Measurements from ENCODE around the gene TATDN2.
A peak's percentile ranks its signal among the peaks of the same experiment; 100 is the strongest.

TATDN2 gene

GRCh38 chr3:10272977-10273376 lies 24.7 kb downstream of the TATDN2 start:
- DNase-seq, result no peak

DNA sequence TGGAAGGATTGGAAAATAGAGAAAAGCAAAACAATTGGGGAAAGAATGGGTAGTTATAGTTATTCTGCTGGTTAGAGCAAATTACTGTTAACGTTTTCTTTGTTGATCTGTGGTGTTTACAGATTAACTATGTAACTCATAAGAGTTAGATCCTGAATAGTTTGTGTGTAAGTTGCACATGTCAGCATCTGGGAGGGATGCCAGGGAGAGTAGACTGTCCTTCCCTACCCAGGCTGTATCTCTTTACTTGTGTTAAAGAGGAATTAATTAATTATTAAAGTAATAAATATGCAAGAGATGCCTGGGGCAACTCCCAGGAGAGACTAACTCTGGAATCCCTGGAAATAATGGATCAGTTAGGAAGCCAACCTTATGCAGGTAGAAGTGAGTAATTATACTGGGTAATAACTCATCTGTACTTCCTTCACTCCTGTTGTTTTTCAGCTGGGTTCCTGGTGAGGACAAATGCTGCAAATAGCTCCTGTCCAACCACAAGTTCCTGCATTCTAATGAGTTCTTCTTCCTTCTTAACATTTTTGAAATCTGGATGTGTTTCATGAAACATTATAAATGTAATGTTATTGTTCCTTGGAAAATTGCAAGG lies 25.5 kb downstream of the TATDN2 start:
- no peak for DNase-seq

DNA sequence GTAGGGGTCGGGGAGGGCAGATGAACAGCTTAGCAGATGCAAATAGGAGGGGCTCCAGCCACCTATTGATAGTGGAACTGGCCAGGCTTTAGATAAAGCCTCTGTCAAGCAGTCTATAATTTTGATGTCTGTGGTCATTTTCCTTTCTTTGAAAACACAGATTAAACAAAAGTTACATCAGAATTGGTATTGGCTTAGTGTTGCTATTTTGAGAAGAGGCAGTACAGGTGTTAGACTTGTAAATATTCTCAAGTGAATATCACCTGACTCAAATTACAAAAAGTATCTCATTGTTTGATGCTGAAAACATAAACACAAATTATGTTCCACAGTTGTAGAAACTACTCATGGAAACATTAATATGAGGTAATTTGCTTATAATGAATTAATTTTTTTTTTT lies 26.3 kb downstream of the TATDN2 start:
- DNase-seq, result no peak

DNA sequence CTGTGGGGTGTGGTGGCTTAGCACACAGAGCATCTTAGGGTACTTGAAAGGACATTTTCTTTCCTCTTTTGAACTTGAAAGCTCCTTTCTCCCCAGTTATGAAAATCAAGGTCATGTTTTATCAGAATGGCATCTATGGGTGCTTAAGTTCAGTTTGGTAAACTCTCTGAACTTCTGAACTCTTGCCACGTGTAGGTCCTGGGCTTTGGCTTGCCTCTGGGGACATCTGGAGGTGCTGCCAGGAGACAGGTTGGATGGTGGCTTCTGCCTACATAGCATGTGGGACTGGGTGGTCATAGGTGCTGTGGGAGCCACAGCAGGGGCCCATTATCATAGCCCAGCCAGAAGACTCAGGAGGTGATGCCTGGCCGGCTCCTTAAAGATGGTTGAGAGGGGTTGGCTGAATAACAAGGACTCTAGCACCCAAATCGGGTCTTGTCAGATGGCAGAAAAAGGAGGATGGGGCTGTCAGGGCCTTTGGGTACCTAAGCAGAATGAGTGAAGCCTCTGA lies 28.9 kb downstream of the TATDN2 start:
- DNase-seq, result no peak

- DNase-seq, result no peak
These were observed 30.2 kb downstream of the TATDN2 start for GRCh38 chr3:10278501-10278900.

DNA sequence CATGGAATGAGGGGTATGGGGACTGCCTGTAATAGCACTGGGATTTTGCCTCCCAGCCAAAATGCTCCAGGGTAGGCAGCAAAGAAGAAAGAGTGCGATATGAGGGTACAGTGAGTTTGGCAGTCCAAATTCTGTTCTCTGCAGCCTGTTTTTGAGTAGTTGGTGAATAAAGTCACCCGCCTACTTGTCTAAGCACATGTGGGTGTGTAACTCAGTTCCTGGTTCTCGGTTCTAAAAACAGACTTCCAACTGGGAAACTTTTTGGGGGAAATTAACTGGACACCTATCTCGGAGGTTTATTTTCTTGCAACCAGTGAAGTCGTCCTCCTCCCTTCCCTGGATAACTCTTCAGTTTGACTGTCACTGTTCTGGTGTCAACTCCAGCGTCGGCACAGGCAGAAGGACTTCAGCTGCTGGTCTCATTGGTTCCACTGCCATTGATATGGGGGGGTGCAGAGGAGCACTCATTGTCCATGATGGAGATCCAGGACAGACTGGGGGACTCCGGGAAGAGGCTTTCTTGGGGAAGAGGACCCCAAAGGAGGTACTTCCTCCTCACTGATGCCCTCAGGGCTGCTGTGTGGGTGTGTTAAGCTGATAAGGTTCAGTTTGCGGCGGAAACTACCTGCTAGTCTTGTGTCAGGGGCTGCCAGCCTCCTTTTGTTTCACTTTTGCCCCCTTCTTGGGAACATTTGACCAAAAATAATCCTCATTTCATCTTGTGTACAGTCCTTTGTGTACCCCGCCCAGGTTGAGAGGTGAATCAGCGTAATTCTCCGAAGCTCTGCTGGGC lies 31.3 kb downstream of the TATDN2 start:
- no peak for DNase-seq

DNA sequence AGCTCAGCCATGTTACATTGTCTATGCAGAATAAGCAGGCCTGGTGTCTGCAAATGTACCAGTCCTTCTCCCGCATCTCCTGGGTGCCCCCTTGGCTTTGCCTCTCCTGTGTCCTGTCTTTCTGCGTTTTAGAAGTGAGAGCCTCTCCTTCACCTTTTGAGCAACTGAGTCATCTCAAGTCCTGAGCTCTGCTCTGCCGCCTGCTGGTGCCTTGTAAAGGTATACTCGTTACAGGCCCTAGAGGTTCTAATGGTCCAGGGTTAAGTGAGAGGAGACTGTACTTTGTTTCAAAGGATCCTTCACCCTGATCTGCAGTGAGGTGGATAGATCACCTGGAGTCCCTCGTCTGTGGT lies 31.9 kb downstream of the TATDN2 start:
- no peak for DNase-seq

- no peak for DNase-seq
These were observed 32.3 kb downstream of the TATDN2 start for GRCh38 chr3:10280571-10280970.

DNA sequence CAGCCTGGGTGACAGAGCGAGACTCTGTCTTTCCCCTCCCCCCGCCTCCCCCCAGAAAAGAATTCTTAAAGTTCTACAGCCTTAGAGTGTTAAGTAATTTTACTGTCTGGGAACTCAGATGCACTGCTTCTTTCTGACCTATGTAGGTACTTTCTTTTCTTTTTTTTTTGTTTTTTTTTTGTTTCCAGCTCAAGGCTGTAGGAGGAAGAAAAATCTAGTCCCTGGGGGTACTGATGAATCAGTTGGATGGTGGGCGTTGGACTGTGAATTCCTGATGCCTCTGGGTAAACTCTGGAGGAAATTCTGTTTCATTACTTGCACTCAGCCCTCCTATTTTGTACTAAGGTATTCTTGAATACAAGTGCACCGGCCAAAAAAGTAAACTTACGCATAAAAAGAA lies 33.7 kb downstream of the TATDN2 start:
- peak; percentile 21 for DNase-seq

DNA sequence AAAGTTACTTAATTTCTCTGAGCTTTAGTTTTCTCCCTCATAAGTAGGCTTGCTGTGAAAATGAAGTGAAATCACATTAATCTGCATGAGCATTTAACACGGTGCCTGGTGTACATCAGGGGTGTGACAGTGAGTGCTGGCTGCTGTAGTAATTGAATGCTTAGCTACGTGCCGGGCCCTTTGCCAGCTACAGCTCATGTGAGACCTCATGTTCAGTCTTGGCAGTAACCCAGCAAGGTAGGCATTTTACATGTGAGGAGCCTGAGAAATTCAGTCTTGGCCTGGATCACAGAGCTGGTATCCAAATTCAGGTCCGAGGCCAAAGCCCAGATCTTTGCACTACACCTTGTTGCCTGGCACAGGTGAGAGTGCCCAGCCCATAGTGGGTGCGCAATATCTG lies 35.4 kb downstream of the TATDN2 start:
- no peak for DNase-seq

- no peak for DNase-seq
These were observed 36.2 kb downstream of the TATDN2 start for GRCh38 chr3:10284496-10284895.

DNA sequence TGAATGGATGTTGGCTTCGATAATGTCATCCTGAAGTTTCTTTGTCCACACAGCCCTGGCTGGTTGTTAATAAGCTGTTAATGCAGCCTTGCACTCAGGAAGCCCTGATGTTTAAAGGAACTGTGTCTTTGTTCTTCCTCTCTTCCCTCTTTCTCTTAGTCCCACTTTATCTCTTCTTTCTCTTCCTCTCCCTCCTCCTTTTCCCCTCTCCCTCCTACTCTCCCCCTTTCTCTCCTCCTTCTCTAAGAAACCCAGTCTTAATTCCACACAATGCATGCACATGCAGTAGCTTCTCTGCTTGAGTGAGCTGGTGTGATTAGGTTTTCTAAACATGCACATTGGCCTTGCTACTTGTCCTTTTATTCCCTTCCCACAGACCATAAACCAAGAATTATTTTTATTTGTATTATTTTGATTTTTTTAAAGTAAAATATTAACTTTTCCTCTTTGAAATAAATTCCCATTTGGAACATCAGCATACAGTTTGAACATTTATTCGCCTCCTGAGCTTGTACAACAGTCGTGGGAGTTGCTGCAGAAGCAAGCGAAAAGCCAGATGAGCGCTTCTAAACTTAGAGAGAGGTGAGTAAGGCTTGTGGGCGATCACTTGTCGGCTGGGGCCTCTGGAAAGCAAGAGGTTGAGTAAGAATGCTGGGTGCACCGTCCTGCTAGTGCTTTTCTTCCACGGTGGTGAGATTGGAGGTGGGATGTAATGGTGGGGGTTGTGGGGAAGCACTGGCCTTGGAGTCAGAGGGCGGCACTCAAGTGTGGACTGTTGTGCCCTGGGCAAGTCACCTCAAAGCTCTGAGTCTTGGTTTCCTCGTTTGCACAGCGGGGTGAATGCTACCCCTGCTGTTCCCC lies 37.2 kb downstream of the TATDN2 start:
- DNase-seq, result no peak

DNA sequence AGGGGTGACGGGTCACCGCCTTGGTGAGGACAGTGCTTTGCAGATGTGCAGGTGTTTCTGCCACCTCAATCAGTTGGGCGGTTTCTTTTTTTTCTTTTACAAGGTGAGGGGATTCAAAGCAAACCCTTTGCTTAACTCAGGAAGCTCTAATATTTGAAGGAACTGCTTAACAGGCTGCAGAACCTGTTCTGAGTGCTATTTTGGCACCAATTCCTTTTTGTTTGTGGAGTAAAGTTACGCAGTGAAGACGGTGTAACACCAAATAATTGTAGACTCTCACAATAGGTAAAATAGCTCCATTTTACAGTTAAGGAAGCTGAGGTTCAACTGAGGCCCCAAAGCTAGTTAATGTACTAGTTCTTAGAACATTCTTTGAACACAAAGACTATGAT lies 37.9 kb downstream of the TATDN2 start:
- DNase-seq, result no peak

DNA sequence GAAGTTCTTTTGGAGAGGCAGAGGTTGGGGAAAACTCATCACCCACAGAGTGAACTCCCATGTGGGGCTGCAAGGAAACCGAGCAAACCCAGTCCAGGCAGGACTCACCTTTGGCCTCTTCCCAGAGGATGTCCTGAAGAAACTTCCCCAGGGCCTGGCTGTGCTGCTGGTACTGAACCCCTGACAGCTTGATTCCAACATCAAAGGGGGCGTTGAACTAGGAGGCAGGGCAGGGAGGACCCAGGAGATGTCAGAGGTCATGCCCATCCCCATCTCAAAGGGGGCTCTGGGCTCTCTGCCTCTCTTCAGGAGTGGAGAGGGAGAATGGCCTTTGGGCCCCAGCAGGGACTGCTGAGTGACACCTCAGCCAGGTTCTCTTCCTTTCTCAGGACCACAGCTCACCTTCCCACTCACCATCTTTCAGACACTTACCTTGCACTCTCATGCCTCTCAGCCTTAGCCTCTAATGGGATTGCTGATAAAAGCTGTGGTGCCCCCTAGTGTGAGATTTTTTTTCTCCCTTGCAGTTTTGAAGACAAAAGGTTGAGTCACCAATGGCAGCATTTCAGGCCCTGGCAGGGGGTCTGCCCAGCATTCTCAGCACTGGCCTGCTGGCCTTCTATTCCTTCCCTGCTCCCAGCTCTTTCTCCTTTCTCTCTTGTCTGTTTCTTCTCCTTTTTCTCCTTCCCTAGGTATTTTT lies 38.5 kb downstream of the TATDN2 start:
- peak; percentile 89 for DNase-seq

- DNase-seq, result no peak
These were observed 39.8 kb downstream of the TATDN2 start for GRCh38 chr3:10287936-10288574.

DNA sequence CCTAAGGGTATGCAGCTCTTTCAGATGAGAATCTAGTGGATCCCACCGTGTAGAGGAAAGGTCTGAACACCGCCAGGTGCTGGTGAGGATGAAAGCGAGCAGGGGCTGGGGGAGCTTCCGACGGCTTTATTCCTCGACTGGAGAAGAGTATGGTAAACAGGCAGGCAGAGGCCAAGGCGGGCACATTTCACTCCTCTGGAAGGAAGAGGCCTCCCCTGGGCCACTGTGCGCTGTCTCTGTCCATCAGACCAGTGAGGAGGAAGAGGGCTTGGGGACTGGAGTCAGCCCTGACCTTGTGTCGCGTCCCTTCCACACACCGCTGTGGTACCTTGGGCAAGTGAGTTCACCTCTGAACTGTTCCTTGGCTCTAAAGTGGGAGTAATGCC lies 40.3 kb downstream of the TATDN2 start:
- DNase-seq, result no peak

DNA sequence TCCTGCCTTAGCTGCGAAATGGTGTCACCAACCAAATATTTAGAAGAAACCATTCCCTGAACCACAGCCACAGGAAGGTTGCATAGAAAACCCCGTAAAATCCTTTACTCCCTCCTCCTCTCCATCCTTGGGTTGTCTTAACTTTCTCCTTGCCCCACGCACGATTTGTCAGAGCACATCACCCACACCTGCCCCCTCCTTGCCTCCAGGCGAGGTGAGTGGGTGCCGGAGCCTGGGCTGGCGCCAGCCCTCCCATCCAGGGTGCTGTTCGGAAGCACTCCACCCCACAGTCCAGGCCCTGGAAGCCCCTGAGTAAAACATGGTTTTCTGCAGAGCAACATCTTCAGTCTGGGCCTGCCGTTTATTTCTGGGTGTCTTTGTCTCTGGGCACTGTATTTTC lies 40.8 kb downstream of the TATDN2 start:
- no peak for DNase-seq

GRCh38 chr3:10289787-10290355 lies 41.6 kb downstream of the TATDN2 start:
- DNase-seq, result no peak

DNA sequence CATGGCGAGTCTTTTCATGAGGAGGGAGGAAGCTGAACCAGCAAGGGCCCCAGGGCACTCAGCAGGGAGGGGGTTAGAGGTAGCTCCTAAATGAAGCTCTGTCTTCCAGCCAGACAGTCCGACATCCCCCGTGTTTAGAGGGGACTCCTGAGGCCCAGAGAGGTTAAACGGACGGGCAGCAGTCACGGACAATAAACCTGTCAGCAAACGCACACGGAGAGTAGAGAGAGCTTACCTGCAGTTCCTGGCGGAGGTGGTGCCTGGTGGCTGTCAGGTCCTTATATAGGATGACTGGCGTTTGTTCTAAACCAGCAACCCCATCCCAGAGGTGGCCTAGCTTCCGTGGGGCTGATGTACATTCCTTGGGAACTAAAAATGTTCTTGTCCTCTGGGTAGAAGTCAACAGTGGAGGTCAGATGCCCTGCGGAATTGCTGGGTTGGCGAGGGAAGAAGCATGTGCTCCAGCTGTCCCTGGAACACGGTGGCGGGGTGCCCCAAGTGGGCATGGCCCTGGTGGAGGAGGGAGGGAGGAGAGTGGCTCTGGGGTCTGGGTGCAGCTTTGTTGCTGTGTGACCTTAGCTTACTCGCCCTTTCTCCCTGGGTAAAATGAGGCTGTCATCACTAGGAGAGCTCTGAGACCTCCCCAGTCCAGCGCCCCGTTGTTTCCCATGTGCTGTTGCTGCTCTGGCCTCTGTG lies 42.4 kb downstream of the TATDN2 start:
- DNase-seq, result no peak

- no peak for DNase-seq
These were observed 43.4 kb downstream of the TATDN2 start for GRCh38 chr3:10291641-10292040.
